ENCODE measurements around the gene ANO4. TPM values are rescaled to one million over a fixed set of nuclear protein-coding genes. Genes with fewer than 3 reads are reported as not detected.

The ANO4 gene
- total RNA-seq, 1 experiment from 2014 or later, result 5.7 TPM

GRCh38 chr12:100980856-100981255, 186.3 kb downstream of the ANO4 start:
- H3K4me2 ChIP-seq (ENCODE audit: insufficient read depth, insufficient read length, low read length), result no peak overlapping the region
- no peak overlapping the region for H2BK20ac ChIP-seq (ENCODE audit: low read depth, low read length, poor library complexity, severe bottlenecking)
- no peak overlapping the region for H2BK15ac ChIP-seq (ENCODE audit: low read depth, low read length)
- H2BK12ac ChIP-seq (ENCODE audit: insufficient read length, low read depth, low read length), result no peak overlapping the region
- H2AK5ac ChIP-seq (ENCODE audit: insufficient read length, low read length), result no peak overlapping the region
- H3K4me3 Mint-ChIP-seq, result no peak overlapping the region
- no peaks in the 10 kb centered on the region for H3K23me2 ChIP-seq (ENCODE audit: insufficient read length, low read depth, low read length, poor library complexity, severe bottlenecking)
- H2AFZ ChIP-seq (ENCODE audit: low read length), result no peak overlapping the region
- no peak overlapping the region for H3K56ac ChIP-seq (ENCODE audit: insufficient read length, low read depth, low read length)
- no peak overlapping the region for H4K91ac ChIP-seq (ENCODE audit: insufficient read length, low read depth, low read length)
- no peaks in the 10 kb centered on the region; the same call in 1 of the 2 replicates for H3K4me1 ChIP-seq (ENCODE audit: insufficient read depth, low read length)
- no peak overlapping the region for H2BK120ac ChIP-seq (ENCODE audit: low read depth, low read length, poor library complexity, severe bottlenecking)
- peaks cover 0 to 5% of the 10 kb centered on the region in 2 experiments; a peak in 2 of 5 replicates for H3K9me3 Mint-ChIP-seq
- H2BK5ac ChIP-seq (ENCODE audit: insufficient read length, low read length), result no peak overlapping the region
- no peak overlapping the region for H3K27ac Mint-ChIP-seq
- no peak for DNase-seq
- H4K5ac ChIP-seq (ENCODE audit: insufficient read length, low read depth, low read length), result no peak overlapping the region
- H4K8ac ChIP-seq (replicated peaks; ENCODE audit: insufficient read length, low read depth, low read length), result no peak overlapping the region
- no peaks in the 10 kb centered on the region for H3K79me2 ChIP-seq (ENCODE audit: insufficient read depth, low read length)
- H3K18ac ChIP-seq (ENCODE audit: insufficient read length, low read depth, low read length), result no peak overlapping the region
- no peaks in the 10 kb centered on the region for H3K27me3 Mint-ChIP-seq (ENCODE audit: low read depth)
- no peak overlapping the region for H3K27ac ChIP-seq (ENCODE audit: insufficient read length, low read depth, low read length)
- H3K36me3 Mint-ChIP-seq (ENCODE audit: insufficient read depth in 1 of 3, low read depth in 3 of 3), result peaks cover 0 to 8% (median 1%) of the 10 kb centered on the region in 3 experiments; a peak in 3 of 7 replicates
- no peak overlapping the region for H3K14ac ChIP-seq (ENCODE audit: insufficient read depth, low read length)
- H3K4ac ChIP-seq (ENCODE audit: low read depth, low read length), result no peak overlapping the region
- TF ChIP-seq CTCF (conservative IDR thresholded peaks at IDR 0.05), result no peak
- H3K4me1 Mint-ChIP-seq, result peaks cover 7 to 8% of the 10 kb centered on the region in 2 experiments
- no CpG with 5 or more reads among the region's 1 CpG for WGBS (ENCODE audit: extremely low coverage, insufficient read length, low lambda C conversion rate)
- no peaks in the 10 kb centered on the region for H3K79me1 ChIP-seq (ENCODE audit: insufficient read depth, low read depth, low read length, poor library complexity, severe bottlenecking)
- no peaks in the 10 kb centered on the region for H3K27me3 ChIP-seq (ENCODE audit: insufficient read depth, low read length)
- H3K23ac ChIP-seq (ENCODE audit: insufficient read length, low read depth, low read length), result no peak overlapping the region
- no peaks in the 10 kb centered on the region for H4K20me1 ChIP-seq (ENCODE audit: control insufficient read depth, insufficient read depth, insufficient read length)
- H3K9ac ChIP-seq (ENCODE audit: extremely low read depth, insufficient read length, low read length), result no peak overlapping the region
- H3T11ph ChIP-seq (ENCODE audit: low read length), result no peak overlapping the region
- H3K9me3 ChIP-seq (ENCODE audit: control insufficient read depth, low read depth, low read length), result no peaks in the 10 kb centered on the region
